GM19452 (cell line): ENCODE results near the gene MAP7.
"Not testable (repeated sequence)": the region's sequence is repeated elsewhere in the genome, so short reads cannot be mapped to it uniquely, and the experiment has no call there.

Experiments used
- ATAC-seq: cut with Tn5 transposase; IDR thresholded peaks from one replicate; pipeline ENCODE4 v1.9.1; 2021; ENCODE audit not compliant: unreplicated experiment

The MAP7 gene

GRCh38 chr6:136401236-136401635 lies 149.0 kb downstream of the MAP7 start:
- not testable (repeated sequence) for ATAC-seq

- ATAC-seq: no peak
Observed at GRCh38 chr6:136398453-136398852, 151.8 kb downstream of the MAP7 start.

- ATAC-seq: no peak
Observed at GRCh38 chr6:136396908-136397307, 153.3 kb downstream of the MAP7 start.

GRCh38 chr6:136390959-136391358 lies 159.3 kb downstream of the MAP7 start:
- not testable (repeated sequence) for ATAC-seq

- no peak for ATAC-seq
Observed at GRCh38 chr6:136387316-136387715, 162.9 kb downstream of the MAP7 start.

GRCh38 chr6:136383268-136383937 lies 166.8 kb downstream of the MAP7 start:
- ATAC-seq: no peak

GRCh38 chr6:136382676-136383252 lies 167.5 kb downstream of the MAP7 start:
- ATAC-seq: no peak

GRCh38 chr6:136378888-136379287 lies 171.3 kb downstream of the MAP7 start:
- ATAC-seq: no peak

GRCh38 chr6:136375836-136376235 lies 174.4 kb downstream of the MAP7 start:
- not testable (repeated sequence) for ATAC-seq

- no peak for ATAC-seq
Observed at GRCh38 chr6:136371959-136372358, 178.3 kb downstream of the MAP7 start.

- ATAC-seq: no peak
Observed at GRCh38 chr6:136370988-136371728, 179.1 kb downstream of the MAP7 start.

GRCh38 chr6:136365776-136366354 lies 184.4 kb downstream of the MAP7 start:
- no peak for ATAC-seq

GRCh38 chr6:136362421-136363356 lies 187.5 kb downstream of the MAP7 start:
- ATAC-seq: no peak

GRCh38 chr6:136361787-136362186 lies 188.4 kb downstream of the MAP7 start:
- ATAC-seq: no peak

- ATAC-seq: no peak
Observed at GRCh38 chr6:136360783-136361182, 189.4 kb downstream of the MAP7 start.

- ATAC-seq: no peak
Observed at GRCh38 chr6:136359851-136360250, 190.4 kb downstream of the MAP7 start.

- no peak for ATAC-seq
Observed at GRCh38 chr6:136351518-136352110, 198.6 kb downstream of the MAP7 start.

- no peak for ATAC-seq
Observed at GRCh38 chr6:136350914-136351313, 199.3 kb downstream of the MAP7 start.

- no peak for ATAC-seq
Observed at GRCh38 chr6:136347847-136348246, 202.4 kb downstream of the MAP7 start.

- no peak for ATAC-seq
Observed at GRCh38 chr6:136345145-136345544, 205.1 kb downstream of the MAP7 start.
